Subcutaneous abdominal adipose tissue (tissue), 5 donors: ENCODE results near the gene LCLAT1.

Experiments used
- H3K27ac ChIP-seq: one replicate; pipeline ENCODE4 v1.7.0; 2013; ENCODE audit warnings: low read depth, mild to moderate bottlenecking, inconsistent platforms, low read length, moderate library complexity
- H3K27me3 ChIP-seq, 5 donors: one replicate each; pipeline ENCODE4 v1.7.0; 2013; ENCODE audit warnings: low read length in 5 of 5, inconsistent platforms in 1 of 5; ENCODE audit not compliant: control insufficient read depth in 5 of 5, insufficient read depth in 4 of 5
- H3K36me3 ChIP-seq, 5 donors: one replicate each; pipeline ENCODE4 v1.7.0; 2013; ENCODE audit warnings: low read length in 5 of 5; ENCODE audit not compliant: control insufficient read depth in 5 of 5, insufficient read depth in 5 of 5
- H3K4me1 ChIP-seq, 5 donors: one replicate each; pipeline ENCODE4 v1.7.0; 2013; ENCODE audit warnings: low read length in 5 of 5, mild to moderate bottlenecking in 3 of 5, moderate library complexity in 1 of 5; ENCODE audit not compliant: control insufficient read depth in 5 of 5, insufficient read depth in 5 of 5
- H3K4me3 ChIP-seq, 5 donors: one replicate each; pipeline ENCODE4 v1.7.0; 2013; ENCODE audit warnings: low read length in 5 of 5, low read depth in 1 of 5
- H3K9ac ChIP-seq, 5 donors: one replicate each; pipeline ENCODE4 v1.7.0; 2013; ENCODE audit warnings: low read length in 5 of 5, mild to moderate bottlenecking in 4 of 5, moderate library complexity in 3 of 5
- H3K9me3 ChIP-seq, 5 donors: one replicate each; pipeline ENCODE4 v1.7.0; 2013; ENCODE audit warnings: low read length in 5 of 5; ENCODE audit not compliant: control insufficient read depth in 5 of 5
- donor health status: healthy.
- donor health status: healthy.
- donor health status: healthy.
- donor health status: healthy.
- donor health status: healthy.

Gene LCLAT1

GRCh38 chr2:30625276-30625675 lies 178.2 kb downstream of the LCLAT1 start:
- no peak overlapping the region for H3K9ac ChIP-seq
- H3K4me1 ChIP-seq: no peaks in the 10 kb centered on the region
- H3K27ac ChIP-seq: no peak overlapping the region
- no peak overlapping the region for H3K4me3 ChIP-seq
- no peaks in the 10 kb centered on the region for H3K36me3 ChIP-seq
- H3K9me3 ChIP-seq: no peaks in the 10 kb centered on the region
- no peaks in the 10 kb centered on the region for H3K27me3 ChIP-seq

DNA sequence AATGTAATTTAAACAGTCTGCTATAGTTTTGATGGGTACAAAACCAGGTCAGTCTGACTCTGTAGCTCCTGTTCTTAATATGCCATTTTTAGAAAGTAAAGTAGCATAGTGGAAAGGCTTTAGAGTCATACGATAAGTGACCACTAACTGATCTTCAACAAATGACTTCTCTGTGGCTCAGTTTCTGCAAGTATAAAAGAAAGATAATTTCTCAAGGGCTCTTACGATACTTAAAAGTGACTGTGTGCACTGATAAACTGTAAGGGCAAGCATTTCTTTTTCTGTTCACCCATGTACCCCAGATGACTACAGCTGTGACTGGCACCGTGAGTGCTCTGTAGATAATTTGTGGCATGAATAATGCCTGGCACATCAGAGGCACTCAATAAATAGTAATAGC lies 178.7 kb downstream of the LCLAT1 start:
- Histone ChIP-seq H3K4me1 (no peaks in the 10 kb centered on the region), H3K4me3 (no peak overlapping the region), H3K27ac (no peak overlapping the region), H3K9me3 (no peaks in the 10 kb centered on the region), H3K9ac (no peak overlapping the region), H3K36me3 (no peaks in the 10 kb centered on the region), H3K27me3 (no peaks in the 10 kb centered on the region)

DNA sequence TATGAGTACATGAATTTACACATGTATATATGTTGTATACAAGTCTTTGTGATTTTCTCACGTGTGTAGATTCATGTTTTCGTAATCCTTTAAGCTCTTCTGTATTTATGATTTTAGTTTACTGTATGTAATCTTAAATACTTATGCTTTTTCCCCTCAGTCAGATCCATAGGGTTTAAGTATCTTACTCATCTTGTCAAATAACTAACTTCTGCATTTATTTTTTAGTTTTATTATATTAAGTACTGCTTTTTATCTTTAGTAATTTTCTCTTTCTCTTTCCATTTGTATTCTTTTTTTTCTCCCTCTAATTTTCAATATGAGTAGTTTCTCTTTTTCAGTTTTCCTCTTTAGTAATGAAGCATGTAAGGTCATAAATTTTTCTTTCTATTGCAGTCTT lies 179.4 kb downstream of the LCLAT1 start:
- Histone ChIP-seq H3K36me3 (no peaks in the 10 kb centered on the region), H3K9ac (no peak overlapping the region), H3K27ac (no peak overlapping the region), H3K27me3 (no peaks in the 10 kb centered on the region), H3K4me1 (no peaks in the 10 kb centered on the region), H3K9me3 (no peaks in the 10 kb centered on the region), H3K4me3 (no peak overlapping the region)

GRCh38 chr2:30627151-30627550 lies 180.1 kb downstream of the LCLAT1 start:
- Histone ChIP-seq H3K36me3 (no peaks in the 10 kb centered on the region), H3K9me3 (no peaks in the 10 kb centered on the region), H3K27ac (no peak overlapping the region), H3K4me1 (no peaks in the 10 kb centered on the region), H3K9ac (no peak overlapping the region), H3K4me3 (no peak overlapping the region), H3K27me3 (no peaks in the 10 kb centered on the region)

DNA sequence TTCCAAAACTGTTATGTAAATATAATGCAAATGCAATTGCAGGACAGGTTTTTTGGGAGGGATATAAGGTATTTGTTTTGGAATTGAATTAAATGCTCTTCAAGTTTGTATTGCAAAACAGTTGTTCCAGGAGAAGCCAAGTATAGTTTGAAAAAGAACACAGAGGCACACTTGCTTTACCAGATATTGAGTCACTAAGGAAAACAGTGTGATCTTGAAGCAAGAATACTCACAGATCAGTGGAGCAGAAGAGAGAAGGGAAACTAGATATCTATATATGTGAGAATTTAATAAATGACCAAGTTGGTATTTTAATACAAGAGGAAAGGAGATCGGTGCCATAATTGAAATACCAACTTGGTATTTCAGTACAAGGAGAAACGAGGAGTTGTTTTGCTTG lies 181.3 kb downstream of the LCLAT1 start:
- no peak overlapping the region for H3K27ac ChIP-seq
- no peaks in the 10 kb centered on the region for H3K4me1 ChIP-seq
- no peaks in the 10 kb centered on the region for H3K27me3 ChIP-seq
- H3K9me3 ChIP-seq: no peaks in the 10 kb centered on the region
- no peak overlapping the region for H3K9ac ChIP-seq
- no peaks in the 10 kb centered on the region for H3K36me3 ChIP-seq
- no peak overlapping the region for H3K4me3 ChIP-seq

DNA sequence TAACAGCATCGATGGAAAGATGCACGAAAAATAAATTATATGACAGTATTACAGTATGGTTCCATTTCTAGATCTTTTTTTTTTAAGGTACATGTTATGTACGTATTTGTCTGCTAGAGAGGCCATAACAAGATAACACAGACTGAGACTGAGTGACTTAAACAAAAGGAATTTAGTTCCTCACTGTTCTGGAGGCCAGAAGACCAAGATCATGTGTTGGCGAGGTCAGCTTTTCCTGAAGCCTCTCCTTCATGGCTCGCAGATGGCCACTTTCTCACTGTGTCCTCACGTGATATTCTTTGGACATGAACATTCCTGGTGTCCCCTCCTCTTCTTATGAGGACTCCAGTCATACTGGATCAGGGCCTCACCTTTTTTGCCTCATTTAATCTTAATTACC lies 182.8 kb downstream of the LCLAT1 start:
- no peak overlapping the region for H3K27ac ChIP-seq
- no peak overlapping the region for H3K4me3 ChIP-seq
- H3K36me3 ChIP-seq: no peaks in the 10 kb centered on the region
- no peak overlapping the region for H3K9ac ChIP-seq
- H3K9me3 ChIP-seq: no peaks in the 10 kb centered on the region
- no peaks in the 10 kb centered on the region for H3K4me1 ChIP-seq
- no peaks in the 10 kb centered on the region for H3K27me3 ChIP-seq

DNA sequence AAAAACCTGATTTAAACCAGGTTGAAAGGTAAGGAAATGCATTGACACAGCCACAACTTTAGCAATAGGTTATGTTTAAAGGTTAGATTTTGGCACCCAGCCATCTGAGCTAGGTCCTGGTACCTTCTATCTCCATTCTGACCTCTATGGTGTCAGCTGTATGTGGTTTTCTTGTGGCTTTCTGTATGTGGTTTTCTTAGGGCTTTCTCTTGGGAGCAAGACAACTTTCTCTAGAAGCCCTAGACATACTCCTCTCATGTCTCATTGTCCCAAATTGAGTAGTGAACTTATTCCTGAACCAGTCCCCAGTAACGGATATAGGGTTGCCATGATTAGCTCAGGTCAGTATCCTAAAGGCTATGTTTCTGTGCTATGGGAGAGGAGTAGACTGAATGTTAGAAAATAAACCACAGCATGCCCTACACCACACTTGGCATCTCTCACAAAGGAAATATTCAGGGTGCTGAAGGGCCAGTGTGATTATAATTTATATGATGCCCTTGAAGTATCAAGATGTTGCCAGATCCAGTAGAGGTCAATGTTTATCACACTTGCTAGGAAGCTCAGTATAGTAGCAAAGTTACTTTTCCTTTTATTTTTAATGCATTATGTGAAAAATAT lies 184.1 kb downstream of the LCLAT1 start:
- Histone ChIP-seq H3K9ac (no peak overlapping the region), H3K27me3 (no peaks in the 10 kb centered on the region), H3K4me3 (no peak overlapping the region), H3K27ac (no peak overlapping the region), H3K36me3 (no peaks in the 10 kb centered on the region), H3K4me1 (no peaks in the 10 kb centered on the region), H3K9me3 (no peaks in the 10 kb centered on the region)

GRCh38 chr2:30633039-30633438 lies 186.0 kb downstream of the LCLAT1 start:
- Histone ChIP-seq H3K9me3 (no peaks in the 10 kb centered on the region), H3K9ac (no peak overlapping the region), H3K36me3 (no peaks in the 10 kb centered on the region), H3K27ac (no peak overlapping the region), H3K4me1 (no peaks in the 10 kb centered on the region), H3K4me3 (no peak overlapping the region), H3K27me3 (no peaks in the 10 kb centered on the region)

- Histone ChIP-seq H3K4me1 (no peaks in the 10 kb centered on the region), H3K36me3 (peaks cover 0 to 9% (median 3%) of the 10 kb centered on the region in 5 donors), H3K9me3 (no peaks in the 10 kb centered on the region), H3K4me3 (no peak overlapping the region), H3K27me3 (no peaks in the 10 kb centered on the region), H3K9ac (no peak overlapping the region), H3K27ac (no peak overlapping the region)
Observed at GRCh38 chr2:30636311-30636710, 189.3 kb downstream of the LCLAT1 start.

GRCh38 chr2:30639836-30640235 lies 192.8 kb downstream of the LCLAT1 start:
- no peak overlapping the region for H3K27ac ChIP-seq

More at GRCh38 chr2:30639836-30640235, 192.8 kb downstream of the LCLAT1 start:
- Histone ChIP-seq H3K4me1 (no peaks in the 10 kb centered on the region), H3K9me3 (no peaks in the 10 kb centered on the region), H3K4me3 (no peak overlapping the region), H3K36me3 (peaks cover 0 to 12% (median 6%) of the 10 kb centered on the region in 5 donors), H3K27me3 (no peaks in the 10 kb centered on the region), H3K9ac (no peak overlapping the region)
